GM18519 (cell line): ENCODE results near the gene UNC5C.

Source experiments
- ATAC-seq: cut with Tn5 transposase; IDR thresholded peaks from one replicate; pipeline ENCODE4 v1.9.1; 2021; ENCODE audit warnings: mild to moderate bottlenecking, moderate library complexity; ENCODE audit not compliant: unreplicated experiment, low FRiP score

UNC5C gene

DNA sequence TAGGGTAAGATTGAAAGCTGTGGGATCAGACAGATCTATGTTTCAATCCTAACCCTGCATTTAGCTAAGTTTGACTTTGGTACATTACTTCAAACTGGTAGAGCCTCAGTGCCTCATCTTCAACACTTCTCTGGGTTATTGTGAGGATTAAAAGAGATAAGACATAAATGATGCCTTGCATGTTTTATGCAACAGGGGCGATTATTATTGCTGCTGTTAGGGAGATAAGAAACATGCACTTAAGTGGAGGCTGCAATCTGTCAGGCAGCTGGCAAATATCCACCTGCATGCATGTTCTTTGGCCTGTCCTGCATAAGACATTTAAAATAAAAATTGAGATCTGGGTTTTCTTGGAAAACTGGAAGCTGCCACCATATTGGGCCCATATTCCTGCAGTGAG, 24.6 kb downstream of the UNC5C start:
- no peak for ATAC-seq

DNA sequence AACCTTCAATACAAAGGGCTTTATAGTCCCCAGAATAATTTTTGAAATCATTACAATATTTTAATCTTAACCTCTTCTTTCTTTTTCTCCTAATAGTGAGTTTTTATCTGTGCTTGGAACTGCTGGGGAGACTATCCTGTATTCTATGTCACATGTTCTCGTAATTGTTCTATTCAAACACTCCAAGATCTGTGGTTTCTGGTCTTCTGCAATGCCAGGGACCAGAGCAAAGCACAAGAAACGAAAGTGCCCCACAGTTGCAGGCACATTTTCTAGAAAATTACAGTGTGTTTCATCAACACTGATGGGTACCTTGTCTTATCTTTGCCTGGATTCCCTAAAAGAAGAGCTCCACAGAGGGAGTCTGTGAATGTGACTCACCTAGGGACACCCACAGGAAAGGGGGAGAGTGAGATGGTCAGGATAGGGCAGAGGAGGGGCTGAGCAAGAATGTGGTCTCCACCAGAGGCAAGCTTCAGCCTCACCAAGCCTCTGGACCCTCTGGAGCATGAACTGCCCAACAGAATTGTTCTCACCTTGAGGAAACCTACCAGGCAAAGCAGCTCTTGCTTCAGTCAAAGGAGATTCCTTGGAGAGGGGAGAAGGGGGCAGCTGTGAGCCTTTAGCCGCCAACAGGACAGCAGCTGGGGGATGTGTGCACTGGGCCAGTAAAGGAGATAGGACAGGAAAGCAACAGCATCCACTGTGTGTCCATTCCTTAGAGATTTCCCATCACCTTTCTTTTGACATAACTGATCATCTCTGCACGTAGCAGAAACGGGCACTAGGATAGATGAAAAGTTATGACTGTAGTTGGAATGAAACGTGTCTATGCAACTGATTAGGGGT, 25.9 kb downstream of the UNC5C start:
- ATAC-seq = no peak

DNA sequence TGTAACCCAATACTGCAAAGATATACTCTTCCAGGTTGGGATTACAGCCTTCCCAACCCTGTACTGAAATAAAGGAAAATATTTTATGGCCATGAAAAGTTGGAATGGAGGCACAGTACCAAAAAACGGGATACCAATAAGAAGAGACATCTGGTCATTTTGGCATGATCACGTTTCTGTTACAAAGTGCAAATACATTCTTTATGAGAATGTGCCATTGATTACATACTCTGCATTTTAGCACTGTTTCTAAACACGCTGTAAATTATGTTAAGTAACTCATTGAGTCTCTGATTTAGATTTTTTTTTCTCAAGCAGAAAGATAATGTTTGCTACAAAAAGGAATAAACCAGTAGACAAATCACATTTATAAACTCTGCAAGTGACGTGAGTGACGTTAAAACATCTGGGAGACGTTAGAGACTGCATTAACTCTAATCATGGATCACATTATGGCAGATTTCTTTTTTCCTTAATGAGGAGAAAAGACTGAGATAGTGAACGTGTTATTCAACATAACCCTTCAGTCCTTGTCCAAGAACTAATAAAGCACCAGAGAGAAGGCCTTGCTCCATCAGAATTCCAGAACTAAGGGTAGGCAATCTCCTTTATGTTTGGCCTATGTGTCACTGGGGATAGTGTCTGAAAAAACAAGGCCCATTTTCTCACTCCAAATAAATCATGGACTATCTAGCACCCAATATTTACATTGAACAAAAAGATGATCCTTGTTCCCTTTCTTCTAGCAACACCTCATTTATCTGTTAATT, 31.0 kb downstream of the UNC5C start:
- ATAC-seq = no peak

DNA sequence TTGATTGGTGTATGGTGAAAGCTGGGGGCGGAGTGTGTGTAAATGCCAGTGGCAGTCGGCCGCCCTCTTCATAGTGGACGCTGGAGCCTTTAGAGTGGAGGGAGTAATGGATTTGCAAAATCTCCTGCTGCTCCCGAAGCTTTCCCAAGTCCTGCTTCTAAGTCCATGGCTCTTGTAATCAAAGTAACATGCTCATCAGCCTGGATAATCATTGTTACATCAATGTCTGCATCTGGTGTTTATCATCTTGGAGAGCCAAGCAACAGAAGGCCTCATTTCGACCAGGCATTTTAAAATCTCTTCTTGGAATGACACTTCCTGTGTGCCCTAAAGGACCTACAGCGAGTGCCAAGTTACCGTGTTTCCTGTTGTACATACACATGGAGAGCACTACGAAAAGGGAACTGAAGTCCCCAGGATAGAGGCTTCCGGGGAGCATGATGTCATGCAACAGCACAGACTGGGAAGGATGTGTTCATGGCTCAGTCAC, 32.2 kb downstream of the UNC5C start:
- no peak for ATAC-seq

DNA sequence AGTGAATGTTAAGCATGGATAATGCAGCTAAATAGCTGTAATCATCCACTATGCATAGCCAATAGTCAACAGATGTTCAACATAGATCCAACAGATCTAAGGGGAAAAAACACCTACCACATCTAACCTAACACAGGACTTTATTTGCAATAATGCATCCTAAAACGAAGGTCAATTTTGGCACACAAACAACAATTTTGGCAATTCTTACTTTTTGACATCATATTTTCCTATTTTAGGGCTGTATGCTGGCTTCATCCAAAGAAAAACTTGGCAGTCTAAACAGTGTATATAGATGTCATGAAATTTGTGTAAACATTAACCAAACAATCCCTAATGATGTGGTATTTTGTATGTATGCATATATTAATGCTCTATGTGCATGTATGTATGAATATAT, 33.2 kb downstream of the UNC5C start:
- ATAC-seq = no peak

DNA sequence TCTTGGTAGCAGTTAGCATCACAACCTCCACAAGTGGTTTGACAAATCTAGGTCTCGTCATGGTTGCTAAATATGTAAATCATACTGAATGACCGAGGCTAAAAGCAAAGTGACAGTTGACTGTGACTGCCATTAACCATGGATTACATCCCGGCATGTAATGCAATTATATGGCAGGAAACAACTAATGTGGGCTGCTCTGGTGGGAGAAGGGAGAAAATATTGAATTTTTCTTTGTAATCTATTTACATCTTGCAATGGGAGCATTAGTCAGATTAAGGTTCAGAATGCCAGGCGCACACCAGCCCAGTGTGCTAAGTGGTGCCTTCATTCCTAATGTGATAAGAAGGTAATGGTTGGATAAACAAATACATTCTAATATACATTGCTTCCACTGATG, 35.8 kb downstream of the UNC5C start:
- ATAC-seq = no peak

DNA sequence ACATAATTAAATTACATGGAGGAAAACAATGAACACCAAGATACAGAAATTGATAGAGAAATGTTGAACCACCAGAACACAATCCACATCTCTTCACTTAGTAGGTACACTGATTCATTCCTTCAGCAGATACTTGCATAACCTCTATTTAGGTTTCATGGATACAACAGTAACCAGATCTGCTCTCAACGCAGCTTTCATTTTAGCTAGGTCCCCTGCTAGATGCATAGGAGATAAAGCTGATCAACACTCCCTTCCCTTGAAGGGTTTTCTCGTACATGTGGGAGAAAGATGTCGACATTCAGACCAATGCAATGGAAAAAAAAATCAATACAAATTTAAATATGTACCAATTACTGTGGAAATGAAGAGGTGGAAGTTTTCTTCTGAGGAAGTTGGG, 37.3 kb downstream of the UNC5C start:
- no peak for ATAC-seq

DNA sequence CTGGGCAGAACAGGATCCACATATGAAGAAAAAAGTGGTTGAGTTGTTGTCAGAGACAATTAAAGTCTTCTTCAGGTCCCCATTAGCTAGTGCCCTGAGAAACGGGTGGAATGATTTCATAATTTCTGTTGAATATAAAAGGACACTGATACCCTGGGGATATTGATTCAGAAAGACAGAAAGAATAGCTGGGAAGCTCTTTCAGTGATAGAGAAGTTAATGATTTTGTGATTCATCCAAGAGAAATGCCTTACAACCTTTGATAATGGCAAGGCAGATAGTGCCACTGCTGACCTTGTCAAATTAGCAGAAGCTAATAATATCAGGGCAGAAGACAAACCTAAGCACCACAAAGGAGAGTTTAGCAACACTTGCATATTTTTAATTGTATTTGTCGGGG, 37.9 kb downstream of the UNC5C start:
- no peak for ATAC-seq

DNA sequence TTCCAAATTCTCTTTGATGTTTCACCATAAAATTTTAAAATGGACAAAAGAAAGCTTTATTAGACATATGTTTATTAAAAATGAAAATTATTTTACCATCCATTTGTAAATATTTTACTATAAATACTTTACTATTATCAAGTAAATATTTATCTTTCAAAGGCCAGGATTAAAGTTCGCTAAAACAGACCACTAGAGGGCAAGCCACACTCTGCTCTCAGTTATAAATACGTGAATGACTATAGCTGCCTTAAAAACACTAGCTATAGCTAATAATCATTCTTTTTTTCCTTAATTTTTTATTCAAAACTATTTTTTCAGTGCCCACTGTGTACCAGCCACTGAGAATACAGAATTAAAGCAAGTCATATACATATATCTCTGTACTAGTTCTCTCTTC, 38.6 kb downstream of the UNC5C start:
- ATAC-seq = no peak

DNA sequence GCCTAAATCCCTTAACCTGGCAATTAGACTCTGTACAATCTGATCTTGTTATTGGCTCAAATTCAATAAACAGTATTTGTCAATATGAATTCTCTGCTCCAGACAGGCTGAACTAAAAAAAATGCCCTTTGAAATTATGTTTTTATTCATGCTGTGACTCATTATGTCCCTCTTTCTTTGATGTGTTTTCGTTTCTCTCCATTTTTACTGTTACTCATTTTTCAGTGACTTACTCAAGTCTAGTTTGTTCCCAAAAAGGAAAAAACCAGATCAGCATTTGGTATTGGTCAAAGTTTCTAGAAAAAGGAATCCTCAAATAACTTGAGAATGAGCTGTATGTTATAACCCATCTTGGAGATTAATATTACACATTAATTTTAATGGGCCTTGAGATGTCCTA, 40.4 kb downstream of the UNC5C start:
- ATAC-seq = no peak

DNA sequence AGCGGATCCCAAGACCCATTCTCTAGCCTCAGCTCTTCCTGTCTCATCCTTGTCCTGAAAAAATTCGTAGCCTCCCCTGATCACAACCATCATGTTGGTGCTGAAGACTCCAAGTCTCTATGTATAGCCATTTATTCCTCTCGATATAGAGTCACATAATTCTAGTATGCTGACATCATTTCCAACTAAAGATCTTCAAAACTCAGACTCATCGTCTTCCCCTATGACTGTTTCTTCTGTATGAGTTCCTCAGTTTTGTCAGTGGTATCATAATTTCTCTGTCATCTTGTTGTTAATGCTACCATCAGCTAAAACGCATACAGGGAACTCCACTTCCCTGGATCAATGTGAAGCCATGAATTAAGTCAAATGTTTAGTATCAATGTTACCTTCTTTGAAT, 41.2 kb downstream of the UNC5C start:
- no peak for ATAC-seq

DNA sequence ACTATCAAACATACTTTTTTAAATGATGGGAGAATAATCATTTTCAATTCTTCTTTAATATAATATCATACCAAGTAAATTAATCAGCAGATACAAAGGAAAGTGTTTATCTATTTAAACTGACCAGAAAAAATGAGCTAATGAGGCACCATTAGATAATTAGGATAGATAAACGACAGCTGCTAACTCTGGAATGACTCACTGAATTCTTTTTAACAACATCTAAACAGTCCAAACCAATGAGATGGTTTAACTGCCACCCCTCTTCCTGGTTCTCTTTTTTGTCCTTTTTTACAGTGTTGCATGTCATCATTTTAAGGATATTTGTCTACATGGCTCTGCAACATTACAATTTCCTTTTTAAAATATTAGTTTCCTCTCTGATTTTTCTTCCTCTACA, 41.6 kb downstream of the UNC5C start:
- no peak for ATAC-seq

DNA sequence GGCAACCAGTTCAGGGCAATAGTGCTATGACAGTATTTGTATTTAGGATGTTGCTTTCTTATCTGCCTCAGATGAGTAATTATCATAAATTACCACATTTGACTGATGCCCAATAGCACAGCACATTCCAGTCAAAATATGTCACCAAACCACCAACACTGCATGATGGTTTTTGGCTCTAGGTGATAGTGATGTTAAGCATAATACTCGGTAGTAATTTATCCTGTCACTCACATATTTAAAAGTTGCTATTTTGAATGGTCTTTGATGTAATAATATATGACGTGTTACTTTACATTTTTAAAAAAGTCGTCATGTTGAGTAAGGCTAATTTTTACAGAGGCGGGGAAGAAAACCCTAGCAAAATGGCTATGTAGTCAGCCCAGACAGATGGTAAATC, 42.5 kb downstream of the UNC5C start:
- no peak for ATAC-seq

DNA sequence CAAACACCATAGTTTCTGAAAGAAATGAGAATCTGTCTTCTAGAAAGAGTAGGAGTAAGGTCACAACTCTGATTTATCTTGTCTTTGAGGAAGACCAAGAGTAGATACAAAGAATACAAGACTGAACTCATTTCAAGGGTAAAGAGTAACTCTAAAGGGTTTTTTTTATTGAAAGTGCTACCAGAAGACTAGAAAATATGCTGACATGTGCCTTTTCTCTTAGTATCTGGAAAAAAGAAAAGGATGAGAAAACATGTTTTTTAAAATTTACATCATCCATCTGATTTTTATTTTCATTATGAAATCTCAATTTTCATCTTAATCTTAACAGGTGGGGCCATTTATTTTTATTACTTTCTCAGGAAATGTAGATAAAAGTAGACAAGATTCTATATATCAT, 43.0 kb downstream of the UNC5C start:
- no peak for ATAC-seq

DNA sequence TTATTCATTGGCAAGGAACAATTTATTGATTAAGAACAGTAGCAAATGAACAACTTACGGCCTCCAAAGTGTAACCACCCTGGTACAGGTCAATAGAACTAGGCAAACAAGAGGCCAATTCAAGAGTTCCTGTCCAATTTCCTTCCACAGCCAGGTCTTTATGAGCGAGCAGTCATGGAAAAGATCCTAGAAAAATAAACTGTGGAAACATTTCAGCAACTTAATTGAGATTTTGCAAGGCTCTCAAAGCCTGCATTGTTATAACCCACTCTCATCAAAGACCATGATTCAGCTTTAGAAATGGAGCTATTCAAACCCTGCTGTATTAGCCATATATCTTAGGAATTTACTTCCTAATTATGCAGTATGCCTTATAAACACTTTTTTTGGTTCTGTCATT, 43.6 kb downstream of the UNC5C start:
- no peak for ATAC-seq

DNA sequence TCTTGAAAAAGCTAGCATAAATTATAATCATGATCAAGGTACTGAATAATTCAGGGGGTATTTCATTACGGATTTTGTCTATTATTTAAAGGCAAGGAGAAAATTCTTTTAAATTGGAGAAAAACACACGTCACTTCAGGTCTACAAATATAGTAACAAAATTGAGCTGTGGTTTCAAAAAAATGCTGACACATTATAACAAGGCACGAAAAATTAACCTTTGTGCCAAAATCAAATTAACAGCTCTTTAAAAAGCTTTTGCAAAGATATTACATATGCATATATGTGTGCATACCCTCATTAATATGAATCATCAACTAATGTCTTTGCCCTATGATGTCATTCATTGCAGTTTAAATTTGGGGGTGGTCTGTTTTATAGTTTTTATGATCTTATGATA, 44.3 kb downstream of the UNC5C start:
- ATAC-seq = no peak

DNA sequence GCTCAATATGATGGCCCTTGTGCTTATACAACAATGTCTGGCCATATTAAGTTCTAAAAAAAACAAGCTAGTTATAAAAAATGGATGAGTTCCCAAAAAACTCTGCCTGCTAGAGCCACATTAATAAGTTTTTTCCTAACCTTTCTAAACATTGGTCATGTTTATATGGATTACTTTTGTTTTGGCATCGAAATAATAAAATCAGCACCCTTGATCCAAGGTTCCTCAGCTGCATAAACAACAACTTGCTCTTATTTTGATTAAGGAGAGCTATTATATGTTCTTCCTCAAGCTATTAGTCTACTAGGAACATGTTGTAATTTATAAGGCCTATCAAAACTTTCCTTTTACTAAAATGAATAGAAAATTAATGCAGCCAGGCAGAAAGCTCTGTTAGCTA, 48.4 kb downstream of the UNC5C start:
- no peak for ATAC-seq

DNA sequence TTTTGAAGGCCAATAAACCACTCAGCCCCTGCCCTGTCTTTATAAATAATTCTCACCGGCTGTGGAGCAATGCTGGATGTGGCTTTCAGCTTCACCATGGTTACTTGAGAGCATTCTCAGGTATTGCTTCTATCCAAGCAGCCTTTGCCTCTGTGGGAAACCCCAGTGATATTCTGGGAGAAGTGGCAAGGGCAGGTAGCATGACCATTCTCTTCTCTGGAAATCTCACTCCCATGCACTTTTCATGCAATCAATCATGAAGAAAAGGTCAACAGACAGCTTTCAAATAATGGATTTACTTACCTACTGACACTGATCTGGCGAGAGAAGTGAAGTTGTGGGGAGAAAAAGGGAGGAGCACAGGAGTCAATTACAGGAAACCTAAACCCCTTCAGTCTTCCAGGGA, 49.5 kb downstream of the UNC5C start:
- ATAC-seq = no peak

DNA sequence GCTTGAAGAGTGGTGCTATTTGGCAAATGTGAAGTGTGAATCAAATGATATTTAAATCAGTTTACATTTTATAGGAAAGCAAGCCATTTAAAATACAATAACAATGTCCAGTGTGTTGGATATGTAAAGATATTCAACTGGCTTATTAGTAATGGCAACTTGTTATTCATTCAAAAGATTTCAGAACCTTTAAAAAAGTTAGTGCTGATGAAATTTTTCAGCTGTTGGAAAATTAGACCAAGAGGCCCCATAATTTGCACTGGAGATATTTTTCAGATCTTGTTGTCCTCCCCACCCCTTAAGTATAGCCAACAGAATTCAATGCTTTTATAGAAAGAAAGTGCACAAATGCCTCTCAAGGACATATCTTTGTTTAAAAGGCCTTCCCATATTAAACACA, 54.6 kb downstream of the UNC5C start:
- no peak for ATAC-seq

DNA sequence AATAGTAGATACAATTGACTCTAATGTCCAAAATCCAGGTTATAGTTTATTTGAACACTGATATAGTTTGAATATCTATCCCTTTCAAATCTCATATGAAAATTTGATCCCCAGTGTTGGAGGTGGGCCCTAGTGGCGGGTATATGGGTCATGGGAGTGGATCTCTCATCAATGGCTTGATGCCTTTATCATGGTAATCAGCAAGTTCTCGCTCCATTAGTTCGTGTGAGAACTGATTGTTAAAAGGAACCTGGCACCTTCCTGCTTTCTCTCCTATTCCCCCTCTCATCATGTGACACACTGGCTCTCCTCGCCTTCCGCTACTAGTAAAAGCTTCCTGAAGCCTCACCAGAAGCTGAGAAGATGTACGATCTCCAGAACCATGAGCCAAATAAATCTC, 70.1 kb downstream of the UNC5C start:
- no peak for ATAC-seq

DNA sequence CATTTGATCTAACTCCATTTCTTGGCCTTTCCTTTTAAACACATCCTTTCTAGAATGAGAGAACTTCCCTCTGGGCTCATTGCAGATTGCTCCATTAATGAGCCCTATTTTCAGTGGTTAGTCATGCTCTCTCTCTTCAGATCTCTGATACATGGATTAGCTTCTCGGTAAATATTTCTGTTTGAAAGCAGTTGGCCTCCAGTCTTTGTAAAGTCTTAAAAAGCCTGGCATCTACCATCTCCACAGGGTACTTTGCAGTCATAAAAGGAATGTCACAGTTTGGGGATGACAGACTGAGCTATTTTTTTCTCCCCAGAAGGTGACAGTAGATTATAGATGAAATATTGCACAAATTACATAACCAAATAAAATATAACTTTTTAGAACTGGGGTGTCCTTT, 72.7 kb downstream of the UNC5C start:
- no peak for ATAC-seq

DNA sequence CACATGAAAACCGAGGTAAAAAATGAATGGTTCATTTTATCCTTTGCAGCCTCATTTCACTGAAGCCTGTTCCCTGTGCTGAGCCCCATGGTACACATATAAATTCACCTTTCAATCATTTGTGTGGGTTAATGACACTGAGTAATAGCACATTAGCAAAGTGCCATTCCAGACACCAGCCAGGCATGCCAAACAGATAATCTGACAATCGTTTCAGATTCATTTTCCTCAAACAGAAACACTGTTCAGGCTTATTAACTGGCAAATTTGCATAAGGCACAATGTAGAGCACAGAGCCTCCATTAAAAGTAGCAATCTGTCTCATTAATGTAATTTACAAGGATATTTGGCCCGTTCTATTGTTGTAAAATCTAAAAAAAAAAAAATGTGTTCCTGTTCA, 76.2 kb downstream of the UNC5C start:
- no peak for ATAC-seq
